Activated T-cell treated with anti-CD3 and anti-CD28 coated beads, Interleukin-2, amount 50 U/mL, for 1 hour (primary cell): ENCODE data around the gene PKP2.

ENCODE experiments used
- DNase-seq: peaks from one replicate; pipeline ENCODE4 v3.0.0-alpha.2; 2020

PKP2 gene

DNA sequence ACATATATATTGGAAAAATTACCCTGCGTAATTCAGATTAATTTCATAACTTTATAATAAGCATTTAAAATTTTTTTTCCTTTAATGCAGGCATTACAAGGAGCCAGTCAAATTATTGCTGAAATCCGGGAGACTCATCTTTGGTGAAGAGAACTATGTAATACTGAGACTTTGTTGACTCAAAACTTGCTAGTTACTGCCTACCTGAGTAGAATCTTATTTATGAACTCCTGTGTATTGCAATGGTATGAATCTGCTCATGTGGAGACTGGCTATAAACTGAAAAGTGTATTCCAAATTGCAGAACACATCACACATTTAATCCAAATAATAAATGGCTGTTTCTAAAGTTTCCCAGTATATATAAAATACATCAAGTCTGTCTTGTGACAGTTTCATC, 153.3 kb downstream of the PKP2 start:
- no peak for DNase-seq

DNA sequence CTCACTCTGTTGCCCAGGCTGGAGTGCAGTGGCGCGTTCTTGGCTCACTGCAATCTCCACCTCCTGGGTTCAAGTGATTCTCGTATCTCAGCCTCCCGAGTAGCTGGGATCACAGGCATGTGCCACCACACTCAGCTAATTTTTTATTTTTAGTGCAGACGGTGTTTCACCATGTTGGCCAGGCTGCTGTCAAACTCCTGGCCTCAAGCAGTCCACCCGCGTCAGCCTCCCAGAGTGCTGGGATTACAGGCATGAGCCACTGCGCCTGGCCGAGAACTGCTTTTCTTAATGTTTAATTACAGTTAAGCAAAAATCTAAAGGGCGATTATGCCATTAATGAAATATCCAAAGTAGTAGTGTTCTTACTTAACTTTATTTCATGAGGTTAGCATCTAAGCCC, 154.4 kb downstream of the PKP2 start:
- no peak for DNase-seq
